GM19240 (cell line): ENCODE data around the gene TMEM117.
"Not testable (repeated sequence)": the region's sequence is repeated elsewhere in the genome, so short reads cannot be mapped to it uniquely, and the experiment has no call there.

ENCODE experiments used
- DNase-seq: peaks from one replicate; pipeline ENCODE4 v3.0.0; 2011; ENCODE audit warnings: low spot score; ENCODE audit not compliant: insufficient read length

TMEM117 gene

DNA sequence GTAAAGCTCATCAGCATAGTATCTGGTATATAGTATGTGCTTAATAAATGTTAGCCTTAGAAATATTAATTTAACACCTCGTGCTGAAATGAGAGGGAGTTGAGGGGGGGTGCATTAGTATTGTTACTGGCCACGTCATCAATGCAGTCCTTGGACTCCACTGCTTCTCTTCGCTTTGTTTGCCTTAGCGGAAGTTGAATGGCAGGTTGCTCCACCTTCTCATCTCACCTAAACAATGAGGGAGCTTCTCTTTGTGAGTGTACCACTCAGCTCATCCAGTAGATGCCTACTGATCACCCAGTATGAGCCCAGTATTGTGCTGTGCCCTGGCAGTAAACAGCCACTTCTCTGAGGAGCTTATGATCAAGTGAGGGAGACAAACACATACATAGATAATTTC lies 4.5 kb downstream of the TMEM117 start:
- DNase-seq: no peak

DNA sequence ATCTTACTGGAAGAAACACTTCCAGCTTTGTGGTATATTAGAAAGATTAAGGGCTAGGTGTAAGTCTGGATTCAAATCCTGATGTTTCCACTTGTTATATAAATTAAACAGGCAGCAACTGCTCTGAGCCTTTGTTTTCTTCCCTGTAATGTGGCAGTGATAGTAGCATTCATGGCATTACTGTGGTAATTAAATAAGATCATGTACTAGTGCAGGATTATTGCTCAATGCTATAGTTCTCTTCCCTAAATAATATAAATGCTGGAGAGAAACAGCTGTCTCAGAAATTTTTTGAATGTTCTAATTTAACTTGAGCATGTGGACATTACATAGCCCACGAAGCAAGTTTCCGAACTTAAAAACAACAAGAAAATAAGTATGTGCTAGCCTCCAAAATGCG lies 5.4 kb downstream of the TMEM117 start:
- DNase-seq: no peak

DNA sequence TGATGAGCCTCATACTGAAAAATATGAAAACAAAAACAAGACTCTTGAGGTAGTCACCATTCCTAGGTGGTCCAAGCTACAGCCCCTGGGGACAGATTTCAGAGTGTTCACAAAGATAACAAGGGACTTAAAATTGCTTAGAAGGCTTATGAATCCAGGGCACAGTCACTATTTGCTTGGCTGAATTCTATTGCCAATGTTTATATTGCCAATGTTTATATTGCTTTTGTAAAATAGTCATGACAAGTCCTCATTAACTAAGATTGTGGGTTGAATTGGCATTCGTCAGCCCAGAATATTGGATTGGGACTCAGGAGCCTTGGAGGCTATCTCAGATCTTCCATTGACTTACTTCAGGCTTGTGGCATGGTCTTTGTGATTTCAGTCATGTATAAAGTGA lies 6.4 kb downstream of the TMEM117 start:
- no peak for DNase-seq

DNA sequence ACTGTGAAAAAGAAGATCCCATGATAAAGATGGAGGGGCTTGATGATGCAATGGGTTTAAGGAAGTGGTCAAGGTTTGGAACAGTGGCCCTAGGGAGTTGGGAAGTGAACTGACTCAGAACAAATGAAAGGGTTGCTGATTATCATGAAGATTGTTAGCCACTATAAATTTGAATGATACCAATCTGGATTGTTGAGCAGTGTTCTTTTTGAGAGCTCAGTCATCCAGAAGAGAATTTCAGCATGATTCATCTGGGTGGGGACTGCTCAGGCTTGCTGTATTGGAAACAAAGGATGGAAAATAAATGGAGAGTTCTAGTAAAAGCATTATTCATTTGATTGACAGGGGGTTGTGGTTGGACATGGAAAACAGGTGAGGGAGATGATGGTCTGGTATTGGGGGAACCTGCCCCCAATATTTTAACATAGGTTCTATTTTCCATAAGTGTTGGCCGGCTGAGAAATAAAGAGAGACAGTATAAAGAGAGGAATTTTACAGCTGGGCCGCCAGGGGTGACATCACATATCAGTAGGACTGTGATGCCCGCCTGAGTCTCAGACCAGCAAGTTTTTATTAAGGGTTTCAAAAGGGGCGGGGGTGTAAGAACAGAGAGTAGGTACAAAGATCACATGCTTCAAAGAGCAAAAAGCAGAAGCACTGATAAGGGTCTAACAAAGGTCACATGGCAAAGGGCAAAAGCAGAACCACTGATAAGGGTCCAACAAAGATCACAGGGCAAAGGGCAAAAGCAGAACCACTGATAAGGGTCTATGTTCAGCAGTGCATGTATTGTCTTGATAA lies 11.7 kb downstream of the TMEM117 start:
- DNase-seq: not testable (repeated sequence)

DNA sequence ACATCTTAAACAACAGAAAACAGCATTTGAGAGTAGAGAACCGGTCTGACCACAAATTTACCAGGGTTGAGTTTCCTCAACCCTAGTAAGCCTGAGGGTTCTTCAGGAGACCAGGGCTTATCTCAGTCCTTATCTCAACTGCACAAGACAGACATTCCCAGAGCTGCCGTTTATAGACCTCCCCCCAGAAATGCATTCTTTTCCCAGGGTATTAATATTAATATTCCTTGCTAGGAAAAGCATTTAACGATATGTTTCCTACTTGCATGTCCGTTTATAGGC lies 12.3 kb downstream of the TMEM117 start:
- no peak for DNase-seq

DNA sequence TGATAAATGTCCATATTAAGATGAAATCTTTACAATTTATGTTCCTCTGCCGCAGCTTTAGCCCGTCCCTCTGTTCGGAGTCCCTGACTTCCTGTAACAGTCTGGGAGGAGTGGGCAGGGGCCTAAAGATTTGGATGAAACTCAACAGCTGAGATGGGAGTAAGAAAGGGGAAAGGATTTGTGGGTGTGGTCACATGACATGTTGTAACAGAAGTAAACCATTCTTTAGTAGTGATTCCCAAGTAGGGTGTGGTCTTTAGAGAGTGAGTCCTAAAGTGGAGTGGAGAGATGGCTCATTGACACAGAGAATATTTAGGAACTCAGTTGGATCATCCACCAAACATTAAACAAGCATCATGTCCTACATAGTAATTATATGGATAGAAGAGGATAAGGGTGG lies 12.9 kb downstream of the TMEM117 start:
- DNase-seq: no peak

- DNase-seq: no peak
Observed at GRCh38 chr12:43852744-43853143, 16.9 kb downstream of the TMEM117 start.

- DNase-seq: no peak
Observed at GRCh38 chr12:43856972-43857371, 21.1 kb downstream of the TMEM117 start.

DNA sequence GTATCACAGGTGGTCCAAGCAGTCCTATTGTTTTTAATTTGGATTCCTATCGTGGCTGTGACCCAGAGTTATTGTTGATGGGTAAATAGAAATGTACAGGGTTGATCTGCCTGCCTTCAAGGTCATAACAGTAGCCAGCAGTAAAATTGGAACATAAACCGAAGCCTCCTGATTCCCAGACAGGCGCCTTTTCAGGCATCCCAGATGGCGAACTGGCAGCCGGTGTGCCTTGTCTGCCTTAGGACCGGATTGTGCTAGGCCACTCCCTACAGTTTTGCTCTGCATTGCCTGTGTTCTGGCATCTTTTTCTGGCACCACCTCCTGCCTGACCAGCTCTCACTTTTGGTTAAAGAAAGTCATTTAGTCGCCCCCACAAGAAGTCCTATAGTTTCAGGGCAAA lies 22.2 kb downstream of the TMEM117 start:
- no peak for DNase-seq

GRCh38 chr12:43858991-43859390 lies 23.1 kb downstream of the TMEM117 start:
- no peak for DNase-seq

- DNase-seq: no peak
Observed at GRCh38 chr12:43861015-43861839, 25.3 kb downstream of the TMEM117 start.

DNA sequence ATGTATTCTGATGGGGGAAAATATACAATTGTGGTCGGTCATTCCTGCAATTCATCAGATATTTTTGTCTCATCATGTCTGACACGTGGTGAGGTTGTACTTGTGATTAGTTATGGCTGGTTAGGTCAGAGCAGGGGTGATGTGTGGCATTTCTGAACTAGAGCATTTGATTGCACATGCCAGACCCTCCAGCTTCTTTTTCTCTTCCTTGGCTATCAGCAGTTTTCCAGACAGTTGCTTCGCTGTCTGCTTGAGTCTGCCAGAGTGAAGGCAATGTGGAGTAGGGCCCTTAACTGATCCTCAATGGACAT lies 25.9 kb downstream of the TMEM117 start:
- no peak for DNase-seq

- no peak for DNase-seq
Observed at GRCh38 chr12:43863770-43864366, 28.0 kb downstream of the TMEM117 start.

GRCh38 chr12:43864557-43864956 lies 28.7 kb downstream of the TMEM117 start:
- not testable (repeated sequence) for DNase-seq

DNA sequence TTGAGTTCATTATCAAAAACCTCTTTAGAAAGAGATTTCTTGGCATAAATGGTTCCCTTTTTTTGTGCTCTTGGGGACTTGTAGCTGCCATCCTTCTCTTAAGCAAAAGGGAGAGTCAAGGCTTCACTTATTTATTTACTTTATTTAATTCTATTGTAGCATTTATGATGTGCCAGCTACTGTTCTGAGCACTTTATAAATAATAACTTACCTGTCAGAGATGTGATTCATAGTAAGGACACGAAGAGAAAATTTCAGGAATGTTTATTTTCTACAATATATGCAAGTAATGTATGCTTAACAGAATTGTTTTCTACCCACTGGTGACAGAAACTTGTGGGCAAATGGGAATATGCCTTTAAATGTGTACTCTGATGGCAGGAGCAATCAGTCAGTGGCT lies 33.3 kb downstream of the TMEM117 start:
- no peak for DNase-seq

DNA sequence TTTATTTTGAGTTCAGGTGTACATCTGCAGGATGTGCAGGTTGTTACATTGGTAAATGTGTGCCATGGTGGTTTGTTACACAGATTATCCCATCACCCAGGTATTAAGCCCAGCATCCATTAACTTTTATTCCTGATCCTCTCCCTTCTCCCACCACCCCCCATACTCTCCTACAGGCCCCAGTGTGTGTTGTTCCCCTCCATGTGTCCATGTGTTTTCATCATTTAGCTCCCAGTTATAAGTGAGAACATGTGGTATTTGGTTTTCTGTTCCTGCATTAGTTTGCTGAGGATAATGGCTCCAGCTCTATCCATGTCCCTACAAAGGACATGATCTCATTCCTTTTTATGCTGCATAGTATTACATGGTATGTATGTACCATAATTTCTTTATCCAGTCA lies 33.9 kb downstream of the TMEM117 start:
- not testable (repeated sequence) for DNase-seq

GRCh38 chr12:43871258-43871657 lies 35.4 kb downstream of the TMEM117 start:
- not testable (repeated sequence) for DNase-seq

- DNase-seq: no peak
Observed at GRCh38 chr12:43872396-43872795, 36.5 kb downstream of the TMEM117 start.

- DNase-seq: no peak
Observed at GRCh38 chr12:43878050-43878449, 42.2 kb downstream of the TMEM117 start.

GRCh38 chr12:43880547-43880946 lies 44.7 kb downstream of the TMEM117 start:
- no peak for DNase-seq

DNA sequence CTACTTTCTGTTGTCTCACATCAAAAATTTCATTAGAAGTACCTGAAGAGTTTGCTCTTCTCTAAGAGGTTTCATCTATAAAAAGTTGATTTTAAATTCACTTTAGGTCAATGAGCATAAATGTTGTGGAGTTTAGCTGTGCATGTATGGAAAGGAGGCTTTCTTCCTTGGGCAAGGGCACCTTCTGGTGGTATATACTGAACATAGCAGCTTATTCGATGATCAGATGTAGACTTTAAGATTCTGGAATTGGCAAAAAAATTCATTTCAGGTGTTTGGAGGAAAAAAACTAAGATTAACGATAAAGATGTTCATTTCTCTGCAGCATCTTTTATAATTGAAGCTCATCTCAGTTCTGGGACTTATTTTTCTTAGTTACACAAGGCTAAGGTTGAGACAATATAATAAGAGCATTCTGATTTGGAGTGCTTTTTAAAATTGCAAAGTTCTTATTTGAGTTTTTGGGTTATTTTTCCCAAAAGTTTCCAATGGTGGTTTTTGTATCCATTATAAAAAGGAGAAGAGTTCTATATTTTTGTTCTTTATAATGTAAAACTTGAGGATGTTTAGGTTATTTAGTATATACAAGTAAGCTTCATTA lies 46.8 kb downstream of the TMEM117 start:
- no peak for DNase-seq

- DNase-seq: no peak
Observed at GRCh38 chr12:43883311-43883710, 47.4 kb downstream of the TMEM117 start.
